ENCODE data around the gene RHOD. TPM values are rescaled to one million over a fixed set of nuclear protein-coding genes. Genes with fewer than 3 reads are reported as not detected.

Gene RHOD
- total and polyA plus RNA-seq, 2 donors from 2014 or later = 20.9 to 50.2 TPM

DNA sequence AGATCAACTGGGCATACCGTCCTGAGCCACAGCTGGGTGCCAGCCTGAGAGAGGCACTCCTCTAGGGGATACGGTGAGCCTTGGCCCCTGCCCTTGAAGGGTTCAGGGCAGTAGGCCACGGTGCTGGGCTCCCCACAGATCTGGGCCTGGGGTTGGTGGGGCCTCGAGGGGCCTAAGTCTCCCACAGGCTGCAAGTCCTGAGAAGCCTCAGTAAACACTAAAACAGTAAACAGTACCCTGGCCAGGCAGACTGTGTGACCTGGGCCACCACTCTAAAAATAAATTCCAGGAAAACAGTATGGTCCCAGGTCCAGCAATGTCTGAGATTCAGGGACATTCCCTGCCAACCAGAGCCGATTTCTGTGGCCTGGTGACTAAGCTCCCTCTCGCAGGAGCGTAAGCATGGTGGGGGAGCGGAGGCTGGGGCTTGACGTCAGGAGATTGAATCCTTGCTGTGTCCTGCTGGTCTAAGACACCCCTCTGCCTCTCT is 2.3 kb upstream of the RHOD start:
- Histone ChIP-seq H3K4me1 (ENCODE audit: control insufficient read depth in 2 of 3, insufficient read depth in 2 of 3, low read depth in 1 of 3, low read length in 3 of 3) (peaks cover 2 to 20% (median 10%) of the 10 kb centered on the region in 3 donors), H3K36me3 (ENCODE audit: control insufficient read depth in 2 of 3, insufficient read depth in 3 of 3, low read length in 3 of 3) (no peaks in the 10 kb centered on the region), H3K4me3 (ENCODE audit: low read length in 3 of 3) (no peak overlapping the region), H3K27ac (ENCODE audit: low read depth in 2 of 2, low read length in 2 of 2) (no peak overlapping the region), H3K27me3 (ENCODE audit: control insufficient read depth, insufficient read depth, low read length) (no peaks in the 10 kb centered on the region), H3K9ac (ENCODE audit: low read length in 3 of 3) (no peak overlapping the region), H3K9me3 (ENCODE audit: control insufficient read depth in 2 of 3, insufficient read depth in 1 of 3, low read length in 3 of 3) (no peaks in the 10 kb centered on the region)
- FAIRE-seq (no peak), DNase-seq (no peak)
- TF ChIP-seq, protein P1, sequence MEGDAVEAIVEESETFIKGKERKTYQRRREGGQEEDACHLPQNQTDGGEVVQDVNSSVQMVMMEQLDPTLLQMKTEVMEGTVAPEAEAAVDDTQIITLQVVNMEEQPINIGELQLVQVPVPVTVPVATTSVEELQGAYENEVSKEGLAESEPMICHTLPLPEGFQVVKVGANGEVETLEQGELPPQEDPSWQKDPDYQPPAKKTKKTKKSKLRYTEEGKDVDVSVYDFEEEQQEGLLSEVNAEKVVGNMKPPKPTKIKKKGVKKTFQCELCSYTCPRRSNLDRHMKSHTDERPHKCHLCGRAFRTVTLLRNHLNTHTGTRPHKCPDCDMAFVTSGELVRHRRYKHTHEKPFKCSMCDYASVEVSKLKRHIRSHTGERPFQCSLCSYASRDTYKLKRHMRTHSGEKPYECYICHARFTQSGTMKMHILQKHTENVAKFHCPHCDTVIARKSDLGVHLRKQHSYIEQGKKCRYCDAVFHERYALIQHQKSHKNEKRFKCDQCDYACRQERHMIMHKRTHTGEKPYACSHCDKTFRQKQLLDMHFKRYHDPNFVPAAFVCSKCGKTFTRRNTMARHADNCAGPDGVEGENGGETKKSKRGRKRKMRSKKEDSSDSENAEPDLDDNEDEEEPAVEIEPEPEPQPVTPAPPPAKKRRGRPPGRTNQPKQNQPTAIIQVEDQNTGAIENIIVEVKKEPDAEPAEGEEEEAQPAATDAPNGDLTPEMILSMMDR (IDR thresholded peaks at IDR 0.05; ENCODE audit: borderline replicate concordance, extremely low read depth, insufficient read depth) = no peak
- intact Hi-C loops (cut with DNase I) = no loop called here

- DNase-seq = peak in 4 of 5 donors; percentile 50 to 83 (median 53)
- Histone ChIP-seq H3K27me3 (ENCODE audit: control insufficient read depth, insufficient read depth, low read length) (no peaks in the 10 kb centered on the region), H3K4me1 (ENCODE audit: control insufficient read depth in 2 of 3, insufficient read depth in 2 of 3, low read depth in 1 of 3, low read length in 3 of 3) (peaks cover 2 to 20% (median 10%) of the 10 kb centered on the region in 3 donors), H3K9me3 (ENCODE audit: control insufficient read depth in 2 of 3, insufficient read depth in 1 of 3, low read length in 3 of 3) (no peaks in the 10 kb centered on the region), H3K9ac (ENCODE audit: low read length in 3 of 3) (peak overlapping the region in 1 of 3 donors; percentile 19), H3K4me3 (ENCODE audit: low read length in 3 of 3) (no peak overlapping the region), H3K27ac (ENCODE audit: low read depth in 2 of 2, low read length in 2 of 2) (no peak overlapping the region), H3K36me3 (ENCODE audit: control insufficient read depth in 2 of 3, insufficient read depth in 3 of 3, low read length in 3 of 3) (no peaks in the 10 kb centered on the region)
- intact Hi-C loops (cut with DNase I) = no loop called here
- no peak for FAIRE-seq
- TF ChIP-seq, protein P1 (IDR thresholded peaks at IDR 0.05; ENCODE audit: borderline replicate concordance, extremely low read depth, insufficient read depth) = no peak
Measured at GRCh38 chr11:67054836-67055523, 1.7 kb upstream of the RHOD start.

DNA sequence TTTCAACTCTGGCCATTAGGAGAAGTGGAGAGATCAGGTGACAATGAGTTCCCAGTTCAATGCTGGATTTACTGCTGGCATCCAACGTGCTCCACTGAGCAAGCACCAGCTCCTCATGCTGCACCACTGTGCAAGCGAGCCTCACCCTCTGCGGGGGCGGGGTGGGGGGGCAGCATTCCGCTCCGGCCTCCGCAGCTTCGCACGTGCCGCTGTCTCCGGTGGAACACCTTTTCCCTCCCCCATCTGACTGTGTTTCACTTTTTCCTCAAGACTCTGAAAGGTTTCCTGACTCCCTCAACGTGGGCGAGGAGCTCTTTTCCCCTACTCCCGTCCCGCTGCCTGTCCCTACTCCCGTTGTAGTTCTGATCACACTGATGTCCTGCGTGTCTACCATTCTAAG is 835 bp upstream of the RHOD start:
- intact Hi-C loops (cut with DNase I) = no loop called here
- FAIRE-seq = no peak
- TF ChIP-seq, protein P1 (IDR thresholded peaks at IDR 0.05; ENCODE audit: borderline replicate concordance, extremely low read depth, insufficient read depth) = no peak
- Histone ChIP-seq H3K9me3 (ENCODE audit: control insufficient read depth in 2 of 3, insufficient read depth in 1 of 3, low read length in 3 of 3) (no peaks in the 10 kb centered on the region), H3K27ac (ENCODE audit: low read depth in 2 of 2, low read length in 2 of 2) (no peak overlapping the region), H3K9ac (ENCODE audit: low read length in 3 of 3) (peak overlapping the region in 1 of 3 donors; percentile 24), H3K4me3 (ENCODE audit: low read length in 3 of 3) (peak overlapping the region in 2 of 3 donors; percentile 58 to 72), H3K4me1 (ENCODE audit: control insufficient read depth in 2 of 3, insufficient read depth in 2 of 3, low read depth in 1 of 3, low read length in 3 of 3) (peaks cover 2 to 20% (median 10%) of the 10 kb centered on the region in 3 donors), H3K36me3 (ENCODE audit: control insufficient read depth in 2 of 3, insufficient read depth in 3 of 3, low read length in 3 of 3) (no peaks in the 10 kb centered on the region), H3K27me3 (ENCODE audit: control insufficient read depth, insufficient read depth, low read length) (no peaks in the 10 kb centered on the region)
- peak in 4 of 5 donors; percentile 88 to 92 (median 90) for DNase-seq
